ENCODE data around the gene THSD7A. TPM values are rescaled to one million over a fixed set of nuclear protein-coding genes. Genes with fewer than 3 reads are reported as not detected.

THSD7A gene
- total and polyA plus RNA-seq, 2 of the 13 experiments (the other 11 are each of a cell fraction or from before 2014, with no cell fraction given) = 0.01 to 0.07 TPM

GRCh38 chr7:11642841-11643240 lies 189.2 kb downstream of the THSD7A start (continued):
- TF ChIP-seq CREB1 (IDR thresholded peaks at IDR 0.05) (no peak), CREB1 (CRISPR knock-in tag; IDR thresholded peaks at IDR 0.05) (no peak), CEBPZ (IDR thresholded peaks at IDR 0.05; ENCODE audit: low read length) (no peak), ZFYVE20 (CRISPR knock-in tag; IDR thresholded peaks at IDR 0.05; ENCODE audit: borderline replicate concordance, low read depth) (no peak), NFE2 (CRISPR knock-in tag; IDR thresholded peaks at IDR 0.05) (no peak)

DNA sequence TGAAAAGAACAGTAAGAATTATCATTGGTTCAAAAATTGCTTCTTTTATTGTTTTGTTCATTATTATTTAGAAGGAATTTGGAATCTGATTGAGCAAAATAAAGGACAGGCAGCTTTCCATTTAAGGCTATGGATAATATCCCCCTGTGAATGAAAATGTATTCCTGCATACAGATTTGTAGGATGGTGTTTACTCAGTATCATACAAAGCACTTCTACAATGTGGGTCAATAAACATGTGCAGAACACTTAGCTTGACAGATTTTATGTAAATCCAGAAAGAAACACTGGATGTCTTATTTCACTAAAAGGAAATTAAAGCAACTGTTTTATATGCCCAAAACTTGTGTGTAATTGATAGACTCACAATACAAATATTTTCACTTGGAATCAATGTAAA lies 189.7 kb downstream of the THSD7A start:
- in situ Hi-C loops (cut with HindIII; ENCODE audit: extremely low pct_ligation_motif_present, low pct_unique_long_range_greater_than_20kb) = no loop called here
- TF ChIP-seq RBFOX2 (IDR thresholded peaks at IDR 0.05; ENCODE audit: low read depth, low read length) (no peak), CEBPZ (IDR thresholded peaks at IDR 0.05; ENCODE audit: low read length) (no peak), ZNF180 (CRISPR knock-in tag; IDR thresholded peaks at IDR 0.05; ENCODE audit: borderline replicate concordance, low read depth) (no peak), HNRNPL (IDR thresholded peaks at IDR 0.05; ENCODE audit: low read depth, low read length) (no peak), ZNF280D (CRISPR knock-in tag; IDR thresholded peaks at IDR 0.05) (no peak), ZKSCAN8 (CRISPR knock-in tag; IDR thresholded peaks at IDR 0.05; ENCODE audit: borderline replicate concordance) (no peak)
- TF ChIP-seq, protein P1, sequence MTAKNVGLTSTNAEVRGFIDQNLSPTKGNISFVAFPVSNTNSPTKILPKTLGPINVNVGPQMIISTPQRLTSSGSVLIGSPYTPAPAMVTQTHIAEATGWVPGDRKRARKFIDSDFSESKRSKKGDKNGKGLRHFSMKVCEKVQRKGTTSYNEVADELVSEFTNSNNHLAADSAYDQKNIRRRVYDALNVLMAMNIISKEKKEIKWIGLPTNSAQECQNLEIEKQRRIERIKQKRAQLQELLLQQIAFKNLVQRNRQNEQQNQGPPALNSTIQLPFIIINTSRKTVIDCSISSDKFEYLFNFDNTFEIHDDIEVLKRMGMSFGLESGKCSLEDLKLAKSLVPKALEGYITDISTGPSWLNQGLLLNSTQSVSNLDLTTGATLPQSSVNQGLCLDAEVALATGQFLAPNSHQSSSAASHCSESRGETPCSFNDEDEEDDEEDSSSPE (CRISPR knock-in tag; IDR thresholded peaks at IDR 0.05) = no peak

More for the DNA sequence above, 189.7 kb downstream of the THSD7A start:
- FAIRE-seq (no peak), ATAC-seq (no peak), DNase-seq (ENCODE audit: low spot score) (no peak)
- no peak overlapping the region for H3K4me2 ChIP-seq (ENCODE audit: low read depth, low read length)
- CTCF ChIA-PET (ENCODE audit: low intra/inter-chr PET ratio, low total read pairs) = no interaction called here
- H3K9ac ChIP-seq (ENCODE audit: insufficient read depth, low read depth, low read length) = no peak overlapping the region
- no peaks in the 10 kb centered on the region for H3K27me3 ChIP-seq (ENCODE audit: control insufficient read depth in 1 of 2, insufficient read depth in 2 of 2, low read length in 2 of 2)
- BruUV-seq (replicated peaks) = no TSS peak
- H3K79me2 ChIP-seq (ENCODE audit: insufficient read depth, low read length) = no peaks in the 10 kb centered on the region
- H3K9me3 ChIP-seq (ENCODE audit: low read length) = no peaks in the 10 kb centered on the region
- no peaks in the 10 kb centered on the region for H3K36me3 ChIP-seq (replicated peaks in 1 of 2; ENCODE audit: control insufficient read depth in 1 of 2, insufficient read depth in 2 of 2, low read length in 2 of 2)
- H3K27ac ChIP-seq (ENCODE audit: extremely low read length, insufficient read depth, low read length) = no peak overlapping the region
- intact Hi-C loops (cut with micrococcal nuclease; ENCODE audit: unreplicated experiment) = no loop called here
- POLR2A ChIA-PET = no interaction called here
- H3K4me3 ChIP-seq (replicated peaks in 1 of 3; ENCODE audit: insufficient read depth in 1 of 3, low read depth in 2 of 3, low read length in 3 of 3) = no peak overlapping the region
- no peaks in the 10 kb centered on the region for H4K20me1 ChIP-seq (ENCODE audit: insufficient read depth, low read length)
- H2AFZ ChIP-seq (ENCODE audit: low read length) = no peak overlapping the region
- no peaks in the 10 kb centered on the region for H3K4me1 ChIP-seq (ENCODE audit: insufficient read depth, low read length)
